GM12892 (cell line): ENCODE data around the gene SLC13A2. TPM values are rescaled to one million over a fixed set of nuclear protein-coding genes. Genes with fewer than 3 reads are reported as not detected.
"Not testable (repeated sequence)": the region's sequence is repeated elsewhere in the genome, so short reads cannot be mapped to it uniquely, and the experiment has no call there.

Experiments
- DNase-seq: peaks from one replicate; pipeline ENCODE4 v3.0.0; 2011; ENCODE audit not compliant: insufficient read length
- FAIRE-seq: peaks from 2 replicates; lab custom pipeline; 2011; peaks lifted over from hg19 to GRCh38; lab: Jason Lieb, UNC
- POLR2A ChIP-seq: IDR thresholded peaks from 2 replicates; pipeline ENCODE4 v1.6.1; 2011; ENCODE audit warnings: low read depth, low read length, control low read depth
- POLR2AphosphoS5 ChIP-seq: IDR thresholded peaks from 2 replicates; pipeline ENCODE4 v1.6.1; 2011; ENCODE audit warnings: low read depth, low read length, control low read depth
- TAF1 ChIP-seq: IDR thresholded peaks from 2 replicates; pipeline ENCODE4 v1.6.1; 2011; ENCODE audit warnings: low read depth, mild to moderate bottlenecking, control low read depth, low read length, borderline replicate concordance
- polyA plus RNA-seq: library from polyadenylated mRNA; unstranded; fragments of >200 nt; gene quantifications from one replicate; pipeline ENCODE4 v1.2.1, GENCODE V29; 2012; ENCODE audit warnings: missing spikeins, inconsistent platforms; ENCODE audit not compliant: missing spikeins

The SLC13A2 gene
- polyA plus RNA-seq, result not detected

GRCh38 chr17:28473542-28473941 lies at the start of gene SLC13A2:
SLC13A2 (plus strand) TSS chr17:28473644; CDS start chr17:28473713, 69 bp downstream.
- FAIRE-seq, result no peak
- TF ChIP-seq TAF1 (no peak), POLR2AphosphoS5 (no peak), POLR2A (no peak)
- no peak for DNase-seq

DNA sequence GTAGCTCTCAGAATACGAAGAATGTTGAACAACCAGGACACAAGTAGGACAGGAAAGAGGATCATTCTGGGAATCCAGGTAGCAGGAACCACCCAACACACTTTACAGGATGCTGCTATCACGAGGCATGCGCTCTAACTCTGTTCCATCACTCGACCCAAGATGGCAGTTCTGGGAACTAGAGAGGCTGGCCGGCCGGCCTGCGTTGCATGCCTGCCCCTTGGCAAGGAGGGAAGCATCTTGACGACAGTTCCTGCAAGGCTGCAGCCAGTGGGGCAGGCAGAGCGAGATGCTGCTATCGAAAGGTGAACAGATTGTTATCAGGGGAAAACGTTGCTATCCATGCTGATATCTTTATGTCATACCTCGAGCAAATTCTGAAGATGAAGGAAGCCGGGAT lies 48.2 kb upstream of the SLC13A2 start:
- FAIRE-seq, result no peak
- DNase-seq, result no peak
- TF ChIP-seq POLR2A, result no peak
- no peak for TF ChIP-seq POLR2AphosphoS5
- no peak for TF ChIP-seq TAF1

DNA sequence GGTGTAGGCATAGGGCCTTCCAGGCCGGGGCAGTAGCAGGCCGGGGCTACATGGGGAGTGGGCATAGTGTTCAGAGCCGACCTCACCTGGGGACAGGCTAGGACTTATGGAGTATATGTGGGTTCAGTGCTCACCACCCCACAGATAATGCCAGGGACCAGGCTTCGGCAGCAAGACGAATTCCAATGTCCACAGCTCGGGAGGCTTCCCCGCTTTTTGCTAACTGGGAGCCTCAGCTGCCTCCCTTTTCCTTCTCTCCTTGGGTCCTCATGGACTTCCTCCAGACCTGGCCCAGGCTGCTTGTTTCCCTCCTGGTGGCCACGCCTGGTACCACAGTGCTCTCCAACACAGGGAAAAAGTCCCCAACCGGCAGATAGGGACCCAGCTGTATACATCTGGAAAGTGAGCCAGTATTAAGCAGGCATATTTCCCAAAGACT lies 47.3 kb upstream of the SLC13A2 start:
- TF ChIP-seq TAF1 (no peak), POLR2AphosphoS5 (no peak), POLR2A (no peak)
- FAIRE-seq (no peak), DNase-seq (no peak)

- TF ChIP-seq POLR2AphosphoS5, result no peak
- TF ChIP-seq TAF1, result no peak
- no peak for TF ChIP-seq POLR2A
- no peak for FAIRE-seq
- DNase-seq, result no peak
These were observed 46.1 kb upstream of the SLC13A2 start for GRCh38 chr17:28427371-28427770.

DNA sequence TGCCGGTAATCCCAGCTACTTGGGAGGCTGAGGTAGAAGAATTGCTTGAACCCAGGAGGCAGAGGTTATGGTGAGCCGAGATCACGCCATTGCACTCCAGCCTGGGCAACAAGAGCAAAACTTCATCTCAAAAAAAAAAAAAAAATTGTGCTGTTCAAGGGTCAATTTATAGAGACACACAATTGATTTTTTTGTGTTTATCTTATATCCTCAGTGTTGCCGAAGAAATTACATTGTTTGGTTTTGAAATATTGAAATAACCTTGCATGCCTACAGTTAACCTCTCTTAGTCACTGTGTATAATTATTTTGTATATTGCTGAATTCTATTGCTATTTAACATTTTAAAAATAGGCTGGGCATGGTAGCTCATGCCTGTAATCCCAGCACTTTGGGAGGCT lies 45.5 kb upstream of the SLC13A2 start:
- not testable (repeated sequence) for FAIRE-seq, DNase-seq

DNA sequence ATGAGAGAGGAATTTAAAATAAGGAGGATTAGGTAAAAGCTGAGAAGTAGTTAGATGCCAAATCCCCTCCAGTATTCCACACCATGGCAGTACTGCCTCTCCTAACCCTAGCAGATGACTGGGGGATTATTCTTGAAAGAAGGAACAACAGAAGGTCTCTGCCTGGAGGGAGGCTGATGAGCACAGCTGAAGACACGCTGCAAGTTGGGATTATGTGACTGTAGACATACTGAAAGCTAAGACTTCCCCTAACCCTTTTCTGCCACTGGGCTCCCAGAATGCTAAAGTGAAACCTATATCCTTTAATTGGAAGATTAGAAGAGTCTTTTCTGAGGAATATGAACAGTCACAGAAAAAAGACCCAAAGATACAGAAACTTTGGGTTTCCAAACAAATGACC lies 39.7 kb upstream of the SLC13A2 start:
- FAIRE-seq (no peak), DNase-seq (no peak)
- TF ChIP-seq TAF1, result no peak
- TF ChIP-seq POLR2A, result no peak
- no peak for TF ChIP-seq POLR2AphosphoS5

GRCh38 chr17:28434326-28434725 lies 39.1 kb upstream of the SLC13A2 start:
- FAIRE-seq, DNase-seq: not testable (repeated sequence)

DNA sequence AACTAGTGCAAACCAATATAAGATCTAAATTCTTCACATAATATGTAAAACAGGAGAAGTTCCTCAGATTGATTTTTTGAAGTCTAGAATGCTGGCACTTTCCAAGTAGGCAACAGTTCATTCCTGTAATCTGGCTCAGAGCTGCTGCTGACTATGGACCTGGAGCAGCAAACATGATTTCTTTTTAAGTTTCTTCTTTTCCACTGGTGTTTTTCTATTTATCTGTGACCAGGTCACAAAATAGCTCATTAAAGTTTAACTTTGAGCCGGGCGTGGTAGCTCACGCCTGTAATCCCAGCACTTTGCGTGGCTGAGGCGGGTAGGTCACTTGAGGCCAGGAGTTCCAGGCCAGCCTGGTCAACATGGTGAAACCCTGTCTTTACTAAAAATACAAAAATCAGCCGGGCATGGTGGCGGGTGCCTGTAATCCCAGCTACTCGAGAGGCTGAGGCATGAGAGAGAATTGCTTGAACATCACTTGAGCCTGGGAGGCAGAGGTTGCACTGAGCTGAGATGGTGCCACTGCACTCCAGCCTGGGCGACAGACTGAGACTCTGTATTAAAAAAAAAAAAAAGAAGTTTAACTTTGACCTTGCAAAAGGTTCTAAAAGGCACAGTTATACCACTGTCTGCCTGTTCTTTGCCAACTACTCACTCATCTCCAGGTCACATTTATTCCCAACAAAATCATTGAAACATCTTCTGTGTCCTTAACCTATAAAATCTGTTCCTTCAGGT lies 29.4 kb upstream of the SLC13A2 start:
- TF ChIP-seq POLR2AphosphoS5 (no peak), POLR2A (no peak), TAF1 (no peak)
- FAIRE-seq, result no peak
- DNase-seq, result no peak

- TF ChIP-seq TAF1, result no peak
- DNase-seq (no peak), FAIRE-seq (no peak)
These were observed 26.6 kb upstream of the SLC13A2 start for GRCh38 chr17:28446716-28447395.

DNA sequence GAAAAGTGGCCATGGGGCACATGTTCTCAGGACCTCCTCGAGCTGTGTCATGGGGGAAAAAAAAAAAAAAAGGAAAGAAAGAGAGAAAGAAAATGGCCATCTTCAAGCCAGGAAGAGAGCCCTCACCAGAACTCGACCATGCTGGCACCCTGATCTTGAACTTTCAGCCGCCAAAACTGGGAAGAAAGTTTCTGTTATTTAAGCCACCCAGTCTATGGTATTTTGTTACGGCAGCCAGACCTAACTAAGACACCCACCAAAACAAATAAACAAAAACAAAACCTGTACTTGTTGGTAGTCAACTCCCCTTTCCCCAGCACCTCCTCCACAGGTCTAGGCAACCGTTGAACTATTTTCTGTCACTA lies 26.1 kb upstream of the SLC13A2 start:
- TF ChIP-seq TAF1 (no peak), POLR2AphosphoS5 (no peak), POLR2A (no peak)
- no peak for DNase-seq
- FAIRE-seq, result no peak

GRCh38 chr17:28449859-28450258 lies 23.6 kb upstream of the SLC13A2 start:
- no peak for FAIRE-seq
- TF ChIP-seq TAF1 (no peak), POLR2AphosphoS5 (no peak), POLR2A (no peak)
- no peak for DNase-seq

DNA sequence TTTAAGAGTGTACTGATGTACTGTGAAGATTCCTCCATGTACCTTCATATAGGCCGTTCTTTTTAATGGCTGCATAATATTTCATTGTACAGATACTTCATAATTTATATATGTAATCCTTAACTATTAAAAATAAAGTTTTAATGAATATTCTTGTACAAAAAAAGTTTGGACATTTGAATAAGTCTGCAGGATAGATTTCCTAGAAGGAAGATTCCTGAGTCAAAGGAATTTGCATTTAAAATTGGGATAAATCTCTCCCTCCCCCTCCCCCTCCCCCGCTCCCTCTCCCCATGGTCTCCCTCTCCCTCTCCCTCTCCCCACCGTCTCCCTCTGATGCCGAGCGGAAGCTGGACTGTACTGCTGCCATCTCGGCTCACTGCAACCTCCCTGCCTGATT lies 15.6 kb upstream of the SLC13A2 start:
- DNase-seq, result no peak
- TF ChIP-seq POLR2A (no peak), TAF1 (no peak), POLR2AphosphoS5 (no peak)
- no peak for FAIRE-seq

DNA sequence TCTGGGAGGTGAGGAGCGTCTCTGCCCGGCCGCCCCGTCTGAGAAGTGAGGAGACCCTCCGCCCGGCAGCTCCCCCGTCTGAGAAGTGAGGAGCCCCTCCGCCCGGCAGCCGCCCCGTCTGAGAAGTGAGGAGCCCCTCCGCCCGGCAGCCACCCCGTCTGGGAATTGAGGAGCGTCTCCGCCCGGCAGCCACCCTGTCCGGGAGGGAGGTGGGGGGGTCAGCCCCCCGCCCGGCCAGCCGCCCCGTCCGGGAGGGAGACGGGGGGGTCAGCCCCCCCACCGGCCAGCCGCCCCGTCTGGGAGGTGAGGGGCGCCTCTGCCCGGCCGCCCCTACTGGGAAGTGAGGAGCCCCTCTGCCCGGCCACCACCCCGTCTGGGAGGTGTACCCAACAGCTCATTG lies 14.6 kb upstream of the SLC13A2 start:
- not testable (repeated sequence) for FAIRE-seq, DNase-seq
